Measurements from ENCODE around the gene HIF3A.

- TF ChIP-seq, protein P1, sequence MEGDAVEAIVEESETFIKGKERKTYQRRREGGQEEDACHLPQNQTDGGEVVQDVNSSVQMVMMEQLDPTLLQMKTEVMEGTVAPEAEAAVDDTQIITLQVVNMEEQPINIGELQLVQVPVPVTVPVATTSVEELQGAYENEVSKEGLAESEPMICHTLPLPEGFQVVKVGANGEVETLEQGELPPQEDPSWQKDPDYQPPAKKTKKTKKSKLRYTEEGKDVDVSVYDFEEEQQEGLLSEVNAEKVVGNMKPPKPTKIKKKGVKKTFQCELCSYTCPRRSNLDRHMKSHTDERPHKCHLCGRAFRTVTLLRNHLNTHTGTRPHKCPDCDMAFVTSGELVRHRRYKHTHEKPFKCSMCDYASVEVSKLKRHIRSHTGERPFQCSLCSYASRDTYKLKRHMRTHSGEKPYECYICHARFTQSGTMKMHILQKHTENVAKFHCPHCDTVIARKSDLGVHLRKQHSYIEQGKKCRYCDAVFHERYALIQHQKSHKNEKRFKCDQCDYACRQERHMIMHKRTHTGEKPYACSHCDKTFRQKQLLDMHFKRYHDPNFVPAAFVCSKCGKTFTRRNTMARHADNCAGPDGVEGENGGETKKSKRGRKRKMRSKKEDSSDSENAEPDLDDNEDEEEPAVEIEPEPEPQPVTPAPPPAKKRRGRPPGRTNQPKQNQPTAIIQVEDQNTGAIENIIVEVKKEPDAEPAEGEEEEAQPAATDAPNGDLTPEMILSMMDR (IDR thresholded peaks at IDR 0.05): no peak
- TF ChIP-seq POLR2AphosphoS5 (IDR thresholded peaks at IDR 0.05) (no peak), EP300 (IDR thresholded peaks at IDR 0.05) (no peak)
Observed at GRCh38 chr19:46344363-46344762, 47.5 kb downstream of the HIF3A start.

All from gastroesophageal sphincter (tissue), 3 donors.